Liver (tissue), 9 donors: ENCODE measurements around the gene MAMSTR. TPM values are rescaled to one million over a fixed set of nuclear protein-coding genes. Genes with fewer than 3 reads are reported as not detected.

ENCODE experiments used
- DNase-seq: peaks from one replicate; pipeline ENCODE4 v3.0.0-alpha.2; 2017; ENCODE audit warnings: low spot score
- H3K27ac ChIP-seq, 2 donors: one replicate each; pipeline ENCODE4 v1.7.0; 2013; ENCODE audit warnings: inconsistent platforms in 2 of 2, low read length in 2 of 2, control low read depth in 1 of 2, low read depth in 1 of 2, mild to moderate bottlenecking in 1 of 2
- H3K27me3 ChIP-seq, 4 donors: one replicate each; pipeline versions ENCODE4 v1.6.1 to v1.7.0; 2013; ENCODE audit warnings: low read length in 3 of 4, inconsistent platforms in 1 of 4, mild to moderate bottlenecking in 1 of 4, moderate library complexity in 1 of 4; ENCODE audit not compliant: control insufficient read depth in 4 of 4, insufficient read depth in 4 of 4
- H3K36me3 ChIP-seq, 4 donors: one replicate each; pipeline versions ENCODE4 v1.6.1 to v1.7.0; 2013; ENCODE audit warnings: low read length in 3 of 4, mild to moderate bottlenecking in 3 of 4, low read depth in 1 of 4, moderate library complexity in 1 of 4; ENCODE audit not compliant: control insufficient read depth in 4 of 4, insufficient read depth in 3 of 4
- H3K4me1 ChIP-seq, 4 donors: one replicate each; pipeline versions ENCODE4 v1.6.1 to v1.7.0; 2013; ENCODE audit warnings: low read length in 3 of 4, mild to moderate bottlenecking in 3 of 4, moderate library complexity in 1 of 4; ENCODE audit not compliant: control insufficient read depth in 4 of 4, insufficient read depth in 4 of 4
- H3K4me3 ChIP-seq, 3 donors: one replicate each; pipeline versions ENCODE4 v1.6.1 to v1.7.0; 2013; ENCODE audit warnings: low read length in 3 of 3, control low read depth in 1 of 3, low read depth in 1 of 3, mild to moderate bottlenecking in 1 of 3
- H3K9ac ChIP-seq, 2 donors: one replicate each; pipeline ENCODE4 v1.7.0; 2013; ENCODE audit warnings: low read length in 2 of 2, mild to moderate bottlenecking in 2 of 2, moderate library complexity in 2 of 2, control low read depth in 1 of 2, low read depth in 1 of 2
- H3K9me3 ChIP-seq, 4 donors: one replicate each; pipeline versions ENCODE4 v1.6.1 to v1.7.0; 2013; ENCODE audit warnings: low read length in 3 of 4; ENCODE audit not compliant: control insufficient read depth in 4 of 4
- ATF3 ChIP-seq: IDR thresholded peaks from 2 replicates; pipeline ENCODE4 v1.6.1; 2016; ENCODE audit warnings: antibody characterized with exemption
- CTCF ChIP-seq: fragments of 150-350 bp; IDR thresholded peaks from 2 replicates; pipeline ENCODE4 v1.5.1; 2017; ENCODE audit warnings: improper control_type of control experiment, low read depth, low read length; ENCODE audit not compliant: missing input control
- EGR1 ChIP-seq, 2 donors: IDR thresholded peaks; 2 replicates each; pipeline ENCODE4 v1.6.1; 2016 to 2018; ENCODE audit warnings: antibody characterized with exemption in 2 of 2, low read depth in 2 of 2
- FOXA2 ChIP-seq: IDR thresholded peaks from 2 replicates; pipeline ENCODE4 v1.6.1; 2016; ENCODE audit warnings: antibody characterized with exemption
- GABPA ChIP-seq, 2 donors: IDR thresholded peaks in 1 of 2; conservative IDR thresholded peaks in 1 of 2; 2 replicates each; pipeline ENCODE4 v1.6.1; 2016; ENCODE audit warnings: antibody characterized with exemption in 2 of 2, mild to moderate bottlenecking in 1 of 2, moderate library complexity in 1 of 2
- HNF4A ChIP-seq, 2 donors: conservative IDR thresholded peaks; 2 replicates each; pipeline ENCODE4 v1.6.1; 2016; ENCODE audit warnings: antibody characterized with exemption in 2 of 2, mild to moderate bottlenecking in 2 of 2
- HNF4G ChIP-seq: IDR thresholded peaks from 2 replicates; pipeline ENCODE4 v1.6.1; 2016; ENCODE audit warnings: antibody characterized with exemption
- JUND ChIP-seq, 2 donors: IDR thresholded peaks; 2 replicates each; pipeline ENCODE4 v1.6.1; 2016; ENCODE audit warnings: antibody characterized with exemption in 2 of 2
- NR2F2 ChIP-seq: IDR thresholded peaks from 2 replicates; pipeline ENCODE4 v1.6.1; 2016; ENCODE audit warnings: antibody characterized with exemption
- RAD21 ChIP-seq, 2 donors: IDR thresholded peaks; 2 replicates each; pipeline ENCODE4 v1.6.1; 2016; ENCODE audit warnings: antibody characterized with exemption in 2 of 2, mild to moderate bottlenecking in 2 of 2
- REST ChIP-seq: IDR thresholded peaks from 2 replicates; pipeline ENCODE4 v1.6.1; 2016; ENCODE audit warnings: antibody characterized with exemption, mild to moderate bottlenecking
- RXRA ChIP-seq, 2 donors: IDR thresholded peaks; 2 replicates each; pipeline ENCODE4 v1.6.1; 2017 to 2018; ENCODE audit warnings: antibody characterized with exemption in 2 of 2, mild to moderate bottlenecking in 1 of 2
- SP1 ChIP-seq: IDR thresholded peaks from 2 replicates; pipeline ENCODE4 v1.6.1; 2018; ENCODE audit warnings: antibody characterized with exemption, mild to moderate bottlenecking
- TAF1 ChIP-seq: conservative IDR thresholded peaks from 2 replicates; pipeline ENCODE4 v1.6.1; 2016; ENCODE audit warnings: antibody characterized with exemption, mild to moderate bottlenecking
- YY1 ChIP-seq: IDR thresholded peaks from 2 replicates; pipeline ENCODE4 v1.6.1; 2016; ENCODE audit warnings: antibody characterized with exemption, mild to moderate bottlenecking
- ZBTB33 ChIP-seq: IDR thresholded peaks from 2 replicates; pipeline ENCODE4 v1.6.1; 2016; ENCODE audit warnings: antibody characterized with exemption
- WGBS: extraction: QIAGEN DNeasy Blood & Tissue Kit; methylation state at CpG from one replicate; pipeline ENCODE4 v1.1.7; 2013; 5-methylcytosine and 5-hydroxymethylcytosine counted together
- polyA plus RNA-seq, 2 donors: library from polyadenylated mRNA; stranded (reverse) in 1 of 2; unstranded in 1 of 2; fragments of 200-250 nt in 1 of 2; fragments of >200 nt in 1 of 2; fragmentation: Nextera tagmentation in 1 of 2; extraction: Ambion mirVana in 1 of 2; gene quantifications; one replicate each; pipeline versions ENCODE4 v1.2.1 to v1.2.3, GENCODE V29; 2013 to 2015
- total RNA-seq, 2 donors: library from RNA; depleted of rRNA; stranded (reverse); fragments of >200 nt; gene quantifications; one replicate each; pipeline ENCODE4 v1.2.3, GENCODE V29; 2014
- donor health status: healthy.
- donor health status: healthy.
- donor health status: healthy.
- donor health status: healthy.
- donor health status: healthy.

The MAMSTR gene
- total and polyA plus RNA-seq, 4 donors: 0.07 to 0.31 (median 0.09) TPM

GRCh38 chr19:48756212-48756611 lies 36.7 kb upstream of the MAMSTR start:
- WGBS: 79% methylated on average over 11 of the region's 11 CpGs
- Histone ChIP-seq H3K9me3 (no peaks in the 10 kb centered on the region), H3K4me3 (peak overlapping the region; percentile 31 to 62 (median 53)), H3K36me3 (no peaks in the 10 kb centered on the region), H3K9ac (peak overlapping the region; percentile 41 to 56), H3K27me3 (no peaks in the 10 kb centered on the region), H3K27ac (peak overlapping the region; percentile 42 to 69), H3K4me1 (peaks cover 7 to 27% (median 16%) of the 10 kb centered on the region in 4 donors)
- no peak for TF ChIP-seq CTCF
- DNase-seq: no peak

- peaks cover 7 to 27% (median 16%) of the 10 kb centered on the region in 4 donors for H3K4me1 ChIP-seq
- DNase-seq: no peak
- peak overlapping the region; percentile 42 to 69 for H3K27ac ChIP-seq
- peak overlapping the region; percentile 41 to 56 for H3K9ac ChIP-seq
- WGBS: 31% methylated on average over 5 of the region's 5 CpGs
- H3K4me3 ChIP-seq: peak overlapping the region; percentile 31 to 62 (median 53)
- H3K9me3 ChIP-seq: no peaks in the 10 kb centered on the region
- H3K27me3 ChIP-seq: no peaks in the 10 kb centered on the region
- TF ChIP-seq NR2F2 (no peak), FOXA2 (no peak), JUND (IDR thresholded peaks at IDR 0.05) (no peak), ATF3 (peak; percentile 79), ZBTB33 (peak; percentile 34), HNF4A (conservative IDR thresholded peaks at IDR 0.05) (peak; percentile 38 to 55), RAD21 (IDR thresholded peaks at IDR 0.05) (peak; percentile 8 to 38), RXRA (IDR thresholded peaks at IDR 0.05) (peak; percentile 85 to 89), SP1 (peak; percentile 48), YY1 (peak; percentile 59), HNF4G (no peak), REST (peak; percentile 83), GABPA (IDR thresholded peaks at IDR 0.05 in 1 of 2, conservative IDR thresholded peaks at IDR 0.05 in 1 of 2) (no peak), EGR1 (IDR thresholded peaks at IDR 0.05; ENCODE audit: low read depth in 2 of 2) (no peak), TAF1 (peak; percentile 92)
- H3K36me3 ChIP-seq: no peaks in the 10 kb centered on the region
These were observed 36.3 kb upstream of the MAMSTR start for GRCh38 chr19:48755787-48756186.
